ENCODE measurements around the gene DDX4. TPM values are rescaled to one million over a fixed set of nuclear protein-coding genes. Genes with fewer than 3 reads are reported as not detected.
"Not testable (repeated sequence)": the region's sequence is repeated elsewhere in the genome, so short reads cannot be mapped to it uniquely, and the experiment has no call there.

Gene DDX4
- not detected for polyA plus RNA-seq (2012; ENCODE audit: insufficient read depth, insufficient read length)

- H3K4me3 ChIP-seq (ENCODE audit: low read length), result no peak within 1 kb of the TSS
- no peak for DNase-seq (ENCODE audit: low read depth, low spot score)
Observed at GRCh38 chr5:55737793-55738192, at the start of gene DDX4. Gene DDX4, plus strand, starts transcription at chr5:55738061. Its CDS starts 903 bp downstream, at chr5:55738964.

- no peak overlapping the region for H3K4me3 ChIP-seq (ENCODE audit: low read length)
- peak; percentile 57 for DNase-seq (ENCODE audit: low read depth, low spot score)
Observed at GRCh38 chr5:55691265-55692105, 46.4 kb upstream of the DDX4 start.

GRCh38 chr5:55692106-55692417 lies 45.8 kb upstream of the DDX4 start:
- no peak for DNase-seq (ENCODE audit: low read depth, low spot score)
- H3K4me3 ChIP-seq (ENCODE audit: low read length), result no peak overlapping the region

- no peak for DNase-seq (ENCODE audit: low read depth, low spot score)
- no peak overlapping the region for H3K4me3 ChIP-seq (ENCODE audit: low read length)
Observed at GRCh38 chr5:55692509-55692908, 45.4 kb upstream of the DDX4 start.

GRCh38 chr5:55694152-55694830 lies 43.6 kb upstream of the DDX4 start:
- no peak overlapping the region for H3K4me3 ChIP-seq (ENCODE audit: low read length)
- peak; percentile 59 for DNase-seq (ENCODE audit: low read depth, low spot score)

GRCh38 chr5:55696704-55697103 lies 41.2 kb upstream of the DDX4 start:
- not testable (repeated sequence) for H3K4me3 ChIP-seq (ENCODE audit: low read length); DNase-seq (ENCODE audit: low read depth, low spot score)

GRCh38 chr5:55699041-55699688 lies 38.7 kb upstream of the DDX4 start:
- DNase-seq (ENCODE audit: low read depth, low spot score), result no peak
- no peak overlapping the region for H3K4me3 ChIP-seq (ENCODE audit: low read length)

- H3K4me3 ChIP-seq (ENCODE audit: low read length), result no peak overlapping the region
- no peak for DNase-seq (ENCODE audit: low read depth, low spot score)
Observed at GRCh38 chr5:55700745-55701144, 37.1 kb upstream of the DDX4 start.

- no peak for DNase-seq (ENCODE audit: low read depth, low spot score)
- no peak overlapping the region for H3K4me3 ChIP-seq (ENCODE audit: low read length)
Observed at GRCh38 chr5:55701462-55702103, 36.3 kb upstream of the DDX4 start.

- H3K4me3 ChIP-seq (ENCODE audit: low read length), result no peak overlapping the region
- DNase-seq (ENCODE audit: low read depth, low spot score), result no peak
Observed at GRCh38 chr5:55702598-55703345, 35.1 kb upstream of the DDX4 start.

- no peak overlapping the region for H3K4me3 ChIP-seq (ENCODE audit: low read length)
- no peak for DNase-seq (ENCODE audit: low read depth, low spot score)
Observed at GRCh38 chr5:55706230-55706629, 31.6 kb upstream of the DDX4 start.

- peak; percentile 50 for DNase-seq (ENCODE audit: low read depth, low spot score)
- no peak overlapping the region for H3K4me3 ChIP-seq (ENCODE audit: low read length)
Observed at GRCh38 chr5:55708732-55709131, 29.1 kb upstream of the DDX4 start.

GRCh38 chr5:55711507-55712022 lies 26.3 kb upstream of the DDX4 start:
- H3K4me3 ChIP-seq (ENCODE audit: low read length), result peak overlapping the region; percentile 93
- DNase-seq (ENCODE audit: low read depth, low spot score), result no peak

- H3K4me3 ChIP-seq (ENCODE audit: low read length), result peak within 1 kb of the TSS; percentile 93
- peak; percentile 84 for DNase-seq (ENCODE audit: low read depth, low spot score)
Observed at GRCh38 chr5:55712023-55712859, 25.6 kb upstream of the DDX4 start, which contains the start of gene SLC38A9. Gene SLC38A9, minus strand, starts transcription at chr5:55712324. Its CDS starts 14,366 bp downstream, at chr5:55697958.

GRCh38 chr5:55713871-55714270 lies 24.0 kb upstream of the DDX4 start:
- H3K4me3 ChIP-seq (ENCODE audit: low read length), result no peak overlapping the region
- no peak for DNase-seq (ENCODE audit: low read depth, low spot score)

GRCh38 chr5:55714339-55714738 lies 23.5 kb upstream of the DDX4 start:
- H3K4me3 ChIP-seq (ENCODE audit: low read length), result no peak overlapping the region
- DNase-seq (ENCODE audit: low read depth, low spot score), result no peak

- DNase-seq (ENCODE audit: low read depth, low spot score), result no peak
- no peak overlapping the region for H3K4me3 ChIP-seq (ENCODE audit: low read length)
Observed at GRCh38 chr5:55714749-55715148, 23.1 kb upstream of the DDX4 start.
